Right atrium auricular region (tissue), 2 donors: ENCODE results near the gene UNKL. TPM values are rescaled to one million over a fixed set of nuclear protein-coding genes. Genes with fewer than 3 reads are reported as not detected.

ENCODE experiments used
- DNase-seq: peaks from one replicate; pipeline ENCODE4 v3.0.0-alpha.2; 2019; ENCODE audit warnings: low spot score
- H3K27ac ChIP-seq, 2 donors: fragments of 200-600 bp; sonication (generic); 1 replicate in 1 of 2; 2 replicates in 1 of 2; pipeline ENCODE4 v1.5.1; 2016 to 2019
- H3K27me3 ChIP-seq, 2 donors: fragments of 200-600 bp; sonication (generic); one replicate each; pipeline versions ENCODE4 v1.5.1 to v1.6.0; 2017 to 2019
- H3K36me3 ChIP-seq: fragments of 200-600 bp; sonication (generic); one replicate; pipeline ENCODE4 v1.5.1; 2016
- H3K4me1 ChIP-seq, 2 donors: fragments of 200-600 bp; sonication (generic); one replicate each; pipeline versions ENCODE4 v1.5.1 to v1.6.0; 2017 to 2019
- H3K4me3 ChIP-seq, 2 donors: fragments of 200-600 bp; sonication (generic); 1 replicate in 1 of 2; 2 replicates in 1 of 2; pipeline ENCODE4 v1.5.1; 2017 to 2019; ENCODE audit warnings: mild to moderate bottlenecking in 1 of 2, moderate library complexity in 1 of 2
- H3K9me3 ChIP-seq, 2 donors: fragments of 200-600 bp; sonication (generic); one replicate each; pipeline ENCODE4 v1.5.1; 2019
- CTCF ChIP-seq, 2 donors: fragments of 200-600 bp; sonication (generic); IDR thresholded peaks; one replicate each; pipeline ENCODE4 v1.5.1; 2019; ENCODE audit warnings: antibody characterized with exemption in 2 of 2
- total RNA-seq, 2 donors: library from RNA; depleted of rRNA; stranded (reverse); fragments of >200 nt; gene quantifications; one replicate each; pipeline ENCODE4 v1.1.0, GENCODE V29; 2016

UNKL gene
- total RNA-seq, 2 donors from 2014 or later, result 11.0 to 17.6 TPM

GRCh38 chr16:1458336-1458976 lies 44.0 kb upstream of the UNKL start:
- DNase-seq, result no peak
- H3K27me3 ChIP-seq, result no peaks in the 10 kb centered on the region
- H3K36me3 ChIP-seq, result peaks cover 73% of the 10 kb centered on the region

DNA sequence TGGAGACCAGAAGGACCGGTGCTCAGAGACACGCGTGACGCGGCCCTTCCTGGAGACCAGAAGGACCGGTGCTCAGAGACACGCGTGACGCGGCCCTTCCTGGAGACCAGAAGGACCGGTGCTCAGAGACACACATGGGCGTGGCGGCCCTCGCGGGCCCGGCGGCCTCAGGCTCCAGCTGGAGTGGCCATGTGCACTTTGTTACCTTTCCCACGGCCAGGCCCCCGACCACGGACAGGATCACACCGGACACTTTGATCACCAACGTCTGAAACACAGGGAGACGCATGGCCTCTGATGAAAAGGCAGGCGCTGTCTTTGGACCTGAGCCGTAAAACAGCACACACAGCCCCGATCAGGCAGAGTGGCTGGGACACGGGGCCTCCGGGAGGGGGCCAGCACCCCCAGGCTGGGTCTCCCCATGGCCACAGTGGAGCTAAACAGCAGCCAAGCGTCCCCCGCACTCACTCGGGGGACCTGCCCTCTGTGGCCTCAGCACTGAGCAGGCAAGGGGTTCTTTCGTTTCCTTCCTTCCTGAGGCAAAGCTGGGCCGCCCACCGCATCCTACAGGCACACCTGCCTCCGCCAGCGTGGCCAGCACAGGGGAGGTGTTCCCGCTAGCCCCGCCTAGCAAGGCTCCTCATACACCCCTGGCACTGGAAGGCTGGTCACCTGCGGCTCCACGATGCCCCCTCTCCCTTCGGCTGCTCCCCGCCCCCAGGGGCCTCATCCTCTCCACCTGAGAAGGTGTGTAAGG lies 43.2 kb upstream of the UNKL start:
- no peak overlapping the region for H3K27ac ChIP-seq
- no peak for TF ChIP-seq CTCF (IDR thresholded peaks at IDR 0.05)
- no peaks in the 10 kb centered on the region for H3K27me3 ChIP-seq
- H3K9me3 ChIP-seq, result no peaks in the 10 kb centered on the region
- peaks cover 81% of the 10 kb centered on the region for H3K36me3 ChIP-seq
- DNase-seq, result no peak
- H3K4me1 ChIP-seq, result no peaks in the 10 kb centered on the region
- H3K4me3 ChIP-seq, result no peak overlapping the region

More at GRCh38 chr16:1458336-1458976, 44.0 kb upstream of the UNKL start:
- Histone ChIP-seq H3K4me1 (no peaks in the 10 kb centered on the region), H3K27ac (no peak overlapping the region), H3K4me3 (no peak overlapping the region), H3K9me3 (no peaks in the 10 kb centered on the region)
- no peak for TF ChIP-seq CTCF (IDR thresholded peaks at IDR 0.05)

DNA sequence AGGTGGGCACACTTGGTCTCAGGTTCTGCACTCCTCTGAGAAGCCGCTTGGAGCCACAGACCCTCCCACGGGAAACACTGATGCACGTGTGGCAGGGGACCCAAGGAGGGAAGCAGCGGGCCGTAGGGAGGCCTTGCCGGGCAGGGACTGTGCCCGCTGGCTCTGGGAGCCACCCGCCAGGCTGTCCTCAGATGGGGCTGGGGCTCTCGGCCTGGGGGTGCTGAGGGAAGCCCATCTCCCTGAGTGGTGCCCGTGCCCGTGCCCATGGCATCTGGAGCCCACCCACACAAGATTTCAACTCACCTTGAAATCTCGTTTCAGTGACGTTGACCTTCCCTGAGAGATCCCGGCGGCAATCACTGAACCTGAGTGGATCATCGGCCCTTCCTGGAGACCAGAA lies 42.4 kb upstream of the UNKL start:
- Histone ChIP-seq H3K9me3 (no peaks in the 10 kb centered on the region), H3K27me3 (no peaks in the 10 kb centered on the region), H3K27ac (no peak overlapping the region), H3K4me1 (no peaks in the 10 kb centered on the region), H3K4me3 (no peak overlapping the region), H3K36me3 (peaks cover 87% of the 10 kb centered on the region)
- no peak for TF ChIP-seq CTCF (IDR thresholded peaks at IDR 0.05)
- no peak for DNase-seq

GRCh38 chr16:1455190-1456171 lies 41.0 kb upstream of the UNKL start:
- Histone ChIP-seq H3K36me3 (peaks cover 89% of the 10 kb centered on the region), H3K9me3 (no peaks in the 10 kb centered on the region), H3K4me3 (no peak overlapping the region), H3K27me3 (no peaks in the 10 kb centered on the region), H3K27ac (no peak overlapping the region), H3K4me1 (no peaks in the 10 kb centered on the region)
- DNase-seq, result no peak
- TF ChIP-seq CTCF (IDR thresholded peaks at IDR 0.05), result no peak

GRCh38 chr16:1454561-1454960 lies 40.1 kb upstream of the UNKL start:
- Histone ChIP-seq H3K27ac (no peak overlapping the region), H3K36me3 (peaks cover 88% of the 10 kb centered on the region), H3K4me3 (no peak overlapping the region), H3K27me3 (no peaks in the 10 kb centered on the region), H3K9me3 (no peaks in the 10 kb centered on the region), H3K4me1 (no peaks in the 10 kb centered on the region)
- no peak for TF ChIP-seq CTCF (IDR thresholded peaks at IDR 0.05)
- no peak for DNase-seq
